Upper lobe of right lung (tissue), 1 donor: ENCODE results near the gene GTF2A1. TPM values are rescaled to one million over a fixed set of nuclear protein-coding genes. Genes with fewer than 3 reads are reported as not detected.

Source experiments
- ATAC-seq: fragments of 200-7000 bp; cut with Tn5 transposase; one replicate; pipeline ENCODE4 v1.9.1; 2020; ENCODE audit warnings: mild to moderate bottlenecking, moderate library complexity
- DNase-seq: peaks from one replicate; pipeline ENCODE4 v3.0.0-alpha.2; 2020
- H3K27ac ChIP-seq: fragments of 200-600 bp; one replicate; pipeline ENCODE4 v1.8.0; 2022
- H3K27me3 ChIP-seq: fragments of 200-600 bp; one replicate; pipeline ENCODE4 v1.8.0; 2022; ENCODE audit warnings: mild to moderate bottlenecking
- H3K36me3 ChIP-seq: fragments of 200-600 bp; one replicate; pipeline ENCODE4 v1.8.0; 2022
- H3K4me1 ChIP-seq: fragments of 200-600 bp; one replicate; pipeline ENCODE4 v1.8.0; 2022
- H3K4me3 ChIP-seq: fragments of 200-600 bp; one replicate; pipeline ENCODE4 v1.8.0; 2022; ENCODE audit warnings: mild to moderate bottlenecking
- H3K9me3 ChIP-seq: fragments of 200-600 bp; one replicate; pipeline ENCODE4 v1.8.0; 2022
- CTCF ChIP-seq: fragments of 200-600 bp; IDR thresholded peaks from one replicate; pipeline ENCODE4 v1.8.0; 2022; ENCODE audit warnings: antibody characterized with exemption
- intact Hi-C: fragments of 100-400 bp; cut with DNase I; formaldehyde crosslinking; loops from one replicate; pipeline ENCODE4 v1.11.0; 2022
- total RNA-seq: library from RNA; stranded (reverse); fragmentation: NEBNext Ultra II Directional; extraction: Animal tissue kit (Norgen Biotek cat#: 25700); gene quantifications from one replicate; pipeline ENCODE4 v1.2.1, GENCODE V29; 2021
- donor health status: DM: no; HTN: yes; CAD: no; lungs with severe emphysema.

Gene GTF2A1
- total RNA-seq, 1 donor from 2014 or later = 24.0 TPM

- DNase-seq = peak; percentile 89
- Histone ChIP-seq H3K9me3 (no peaks in the 10 kb centered on the region), H3K36me3 (peaks cover 22% of the 10 kb centered on the region), H3K4me1 (peaks cover 21% of the 10 kb centered on the region), H3K4me3 (peak overlapping the region; percentile 83), H3K27ac (peak overlapping the region; percentile 99), H3K27me3 (no peaks in the 10 kb centered on the region)
- intact Hi-C loops = no loop called here
- no peak for TF ChIP-seq CTCF
- peak; percentile 78 for ATAC-seq
These were observed 1.5 kb downstream of the GTF2A1 start for GRCh38 chr14:81219210-81219758.

- DNase-seq (no peak), ATAC-seq (peak; percentile 76)
- H3K36me3 ChIP-seq = peaks cover 70% of the 10 kb centered on the region
- no peaks in the 10 kb centered on the region for H3K4me1 ChIP-seq
- no peak overlapping the region for H3K4me3 ChIP-seq
- TF ChIP-seq CTCF = peak; percentile 51
- intact Hi-C loops = no loop called here
- no peak overlapping the region for H3K27ac ChIP-seq
- H3K27me3 ChIP-seq = no peaks in the 10 kb centered on the region
- no peaks in the 10 kb centered on the region for H3K9me3 ChIP-seq
These were observed 8.9 kb downstream of the GTF2A1 start for GRCh38 chr14:81211844-81212243.

DNA sequence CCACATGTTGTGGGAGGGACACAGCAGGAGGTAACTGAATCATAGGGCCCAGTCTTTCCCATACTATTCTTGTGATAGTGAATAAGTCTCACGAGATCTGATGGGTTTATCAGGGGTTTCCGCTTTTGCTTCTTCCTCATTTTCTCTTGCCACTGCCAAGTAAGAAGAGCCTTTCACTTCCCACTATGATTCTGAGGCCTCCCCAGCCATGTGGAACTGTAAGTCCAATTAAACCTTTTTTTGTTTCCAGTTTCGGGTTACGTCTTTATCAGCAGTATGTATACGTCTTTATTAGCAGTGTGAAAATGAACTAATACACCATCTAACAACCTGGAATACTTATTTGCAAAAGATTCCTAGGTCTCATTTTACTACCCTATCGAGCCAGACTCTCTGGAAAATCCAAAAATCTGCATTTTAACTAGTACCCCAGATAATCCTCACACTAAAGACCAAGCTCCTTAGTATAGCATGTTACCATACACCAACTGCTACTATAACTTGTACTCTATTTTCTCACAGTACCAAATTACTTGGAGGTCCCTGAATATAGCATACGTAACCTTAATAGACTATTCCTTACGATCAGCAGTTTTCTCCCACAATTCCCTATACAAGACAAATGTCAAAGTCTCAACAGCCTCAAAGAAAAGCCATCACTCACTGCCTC, 11.5 kb downstream of the GTF2A1 start:
- ATAC-seq = peak; percentile 39
- Histone ChIP-seq H3K27ac (no peak overlapping the region), H3K9me3 (no peaks in the 10 kb centered on the region), H3K27me3 (no peaks in the 10 kb centered on the region), H3K4me1 (no peaks in the 10 kb centered on the region), H3K36me3 (peaks cover 47% of the 10 kb centered on the region), H3K4me3 (no peak overlapping the region)
- DNase-seq = no peak
- intact Hi-C loops = no loop called here
- no peak for TF ChIP-seq CTCF

DNA sequence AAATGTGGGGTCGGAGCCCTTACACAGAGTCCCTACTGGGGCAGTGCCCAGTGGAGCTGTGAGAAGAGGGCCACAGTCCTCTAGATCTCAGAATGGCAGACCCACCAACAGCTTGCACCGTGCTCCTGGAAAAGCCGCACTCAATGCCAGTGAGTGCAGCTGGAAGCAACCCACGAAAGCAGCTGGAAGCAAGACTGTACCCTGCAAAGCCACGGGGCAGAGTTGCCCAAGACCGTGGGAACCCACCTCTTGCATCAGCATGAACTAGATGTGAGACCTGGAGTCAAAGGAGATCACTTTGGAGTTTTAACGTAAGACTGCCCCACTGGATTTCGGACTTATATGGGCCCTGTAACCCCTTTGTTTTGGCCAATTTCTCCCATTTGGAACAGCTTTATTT, 12.3 kb downstream of the GTF2A1 start:
- H3K36me3 ChIP-seq = peaks cover 46% of the 10 kb centered on the region
- no peaks in the 10 kb centered on the region for H3K27me3 ChIP-seq
- H3K4me1 ChIP-seq = no peaks in the 10 kb centered on the region
- H3K27ac ChIP-seq = no peak overlapping the region
- no peaks in the 10 kb centered on the region for H3K9me3 ChIP-seq
- intact Hi-C loops = no loop called here
- DNase-seq = peak; percentile 76
- H3K4me3 ChIP-seq = no peak overlapping the region
- TF ChIP-seq CTCF = no peak
- peak; percentile 62 for ATAC-seq

DNA sequence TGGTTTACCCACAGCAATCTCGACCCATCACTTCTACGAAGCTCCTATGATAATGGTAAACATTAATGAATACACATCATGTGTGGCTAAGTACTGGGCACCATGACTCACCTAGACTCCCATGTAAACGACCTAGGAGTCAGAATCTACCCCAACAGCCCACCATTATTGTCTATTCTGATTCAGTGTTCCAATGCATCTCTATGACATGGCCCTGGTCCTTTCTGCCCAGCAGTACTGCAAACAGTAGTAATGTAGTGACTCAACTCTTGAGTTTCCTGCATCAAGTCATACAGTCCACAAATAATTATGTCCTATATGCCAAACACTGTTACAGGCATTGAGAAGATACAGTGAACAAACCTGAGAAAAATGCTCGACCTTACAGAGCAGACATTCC, 14.6 kb downstream of the GTF2A1 start:
- intact Hi-C loops = no loop called here
- ATAC-seq (no peak), DNase-seq (no peak)
- Histone ChIP-seq H3K9me3 (no peaks in the 10 kb centered on the region), H3K4me1 (no peaks in the 10 kb centered on the region), H3K36me3 (peaks cover 54% of the 10 kb centered on the region), H3K4me3 (no peak overlapping the region), H3K27me3 (no peaks in the 10 kb centered on the region), H3K27ac (no peak overlapping the region)
- TF ChIP-seq CTCF = no peak
